Stimulated activated CD8-positive, alpha-beta memory T cell treated with anti-CD3 and anti-CD28 coated beads, Interleukin-4, amount 100 ng/mL, for 4 hours (primary cell): ENCODE data around the gene TENM3.

Experiments used
- DNase-seq, 2 donors: peaks; one replicate each; pipeline ENCODE4 v3.0.0-alpha.2; 2020; ENCODE audit warnings: low read depth in 2 of 2, low spot score in 1 of 2

TENM3 gene

GRCh38 chr4:182831376-182831775 is 588.2 kb downstream of the TENM3 start:
- no peak for DNase-seq

- no peak for DNase-seq
Measured at GRCh38 chr4:182832352-182833120, 589.3 kb downstream of the TENM3 start.

GRCh38 chr4:182835006-182835740 is 592.0 kb downstream of the TENM3 start:
- DNase-seq = no peak

- no peak for DNase-seq
Measured at GRCh38 chr4:182837831-182838230, 594.6 kb downstream of the TENM3 start.

GRCh38 chr4:182838535-182838934 is 595.3 kb downstream of the TENM3 start:
- no peak for DNase-seq

GRCh38 chr4:182839256-182839655 is 596.1 kb downstream of the TENM3 start:
- DNase-seq = no peak

- DNase-seq = no peak
Measured at GRCh38 chr4:182840108-182840507, 596.9 kb downstream of the TENM3 start.

- DNase-seq = no peak
Measured at GRCh38 chr4:182842104-182842600, 599.0 kb downstream of the TENM3 start.

- no peak for DNase-seq
Measured at GRCh38 chr4:182842759-182843390, 599.7 kb downstream of the TENM3 start.

- no peak for DNase-seq
Measured at GRCh38 chr4:182843808-182844325, 600.7 kb downstream of the TENM3 start.

GRCh38 chr4:182845618-182846017 is 602.4 kb downstream of the TENM3 start:
- DNase-seq = no peak

GRCh38 chr4:182846036-182846435 is 602.8 kb downstream of the TENM3 start:
- no peak for DNase-seq

GRCh38 chr4:182847576-182848450 is 604.6 kb downstream of the TENM3 start:
- no peak for DNase-seq

GRCh38 chr4:182848685-182849084 is 605.5 kb downstream of the TENM3 start:
- no peak for DNase-seq
